WI38 (cell line): ENCODE data around the gene LEKR1.

Source experiments
- H3K4me3 ChIP-seq: 2 replicates; pipeline ENCODE4 v1.5.1; 2011; ENCODE audit warnings: low read depth, mild to moderate bottlenecking, control low read depth, low read length
- TF ChIP-seq, protein P1 (sequence below): IDR thresholded peaks from 2 replicates; pipeline ENCODE4 v1.5.1; 2012; ENCODE audit warnings: low read depth, mild to moderate bottlenecking, control low read depth, low read length

LEKR1 gene

DNA sequence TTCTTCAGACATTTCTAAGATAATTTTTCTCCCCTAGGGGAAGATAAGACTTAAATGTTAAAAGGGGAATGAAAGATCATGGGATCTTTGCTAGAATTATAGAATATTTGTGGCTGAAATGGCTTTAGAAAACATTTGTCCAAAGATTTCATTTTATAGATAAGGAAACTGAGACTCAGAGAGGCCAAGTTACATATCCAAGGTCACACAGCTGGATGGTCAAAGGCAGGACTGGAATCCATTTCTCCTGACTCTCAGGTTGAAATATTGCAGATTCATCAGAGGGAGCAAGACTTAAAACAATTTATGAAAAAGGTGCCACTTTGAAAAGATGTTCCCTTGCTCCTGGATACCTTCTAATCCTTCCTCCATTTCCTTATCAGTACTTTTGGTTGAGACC is 19.5 kb upstream of the LEKR1 start:
- TF ChIP-seq, protein P1, sequence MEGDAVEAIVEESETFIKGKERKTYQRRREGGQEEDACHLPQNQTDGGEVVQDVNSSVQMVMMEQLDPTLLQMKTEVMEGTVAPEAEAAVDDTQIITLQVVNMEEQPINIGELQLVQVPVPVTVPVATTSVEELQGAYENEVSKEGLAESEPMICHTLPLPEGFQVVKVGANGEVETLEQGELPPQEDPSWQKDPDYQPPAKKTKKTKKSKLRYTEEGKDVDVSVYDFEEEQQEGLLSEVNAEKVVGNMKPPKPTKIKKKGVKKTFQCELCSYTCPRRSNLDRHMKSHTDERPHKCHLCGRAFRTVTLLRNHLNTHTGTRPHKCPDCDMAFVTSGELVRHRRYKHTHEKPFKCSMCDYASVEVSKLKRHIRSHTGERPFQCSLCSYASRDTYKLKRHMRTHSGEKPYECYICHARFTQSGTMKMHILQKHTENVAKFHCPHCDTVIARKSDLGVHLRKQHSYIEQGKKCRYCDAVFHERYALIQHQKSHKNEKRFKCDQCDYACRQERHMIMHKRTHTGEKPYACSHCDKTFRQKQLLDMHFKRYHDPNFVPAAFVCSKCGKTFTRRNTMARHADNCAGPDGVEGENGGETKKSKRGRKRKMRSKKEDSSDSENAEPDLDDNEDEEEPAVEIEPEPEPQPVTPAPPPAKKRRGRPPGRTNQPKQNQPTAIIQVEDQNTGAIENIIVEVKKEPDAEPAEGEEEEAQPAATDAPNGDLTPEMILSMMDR, result no peak
- no peak overlapping the region for H3K4me3 ChIP-seq

DNA sequence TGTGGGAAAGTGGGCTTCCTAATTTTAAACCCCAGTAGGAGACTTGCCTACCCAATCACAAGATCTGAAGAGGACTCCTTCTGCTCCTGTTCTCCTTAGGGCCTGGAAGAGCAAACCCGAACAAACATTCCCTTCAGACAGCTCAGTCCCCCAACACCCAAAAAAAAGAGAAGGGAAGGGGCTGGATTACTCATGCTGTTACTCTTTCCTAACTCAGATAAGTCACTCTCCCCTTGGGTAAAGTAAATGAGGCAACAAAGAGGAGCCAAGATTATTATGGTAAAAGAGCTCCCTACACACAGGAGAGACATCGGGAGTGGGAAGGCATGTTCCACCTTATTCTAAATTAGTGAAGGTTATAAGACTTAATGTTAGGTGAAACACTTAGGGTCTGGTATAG is 18.1 kb upstream of the LEKR1 start:
- TF ChIP-seq, protein P1, result no peak
- H3K4me3 ChIP-seq, result no peak overlapping the region

DNA sequence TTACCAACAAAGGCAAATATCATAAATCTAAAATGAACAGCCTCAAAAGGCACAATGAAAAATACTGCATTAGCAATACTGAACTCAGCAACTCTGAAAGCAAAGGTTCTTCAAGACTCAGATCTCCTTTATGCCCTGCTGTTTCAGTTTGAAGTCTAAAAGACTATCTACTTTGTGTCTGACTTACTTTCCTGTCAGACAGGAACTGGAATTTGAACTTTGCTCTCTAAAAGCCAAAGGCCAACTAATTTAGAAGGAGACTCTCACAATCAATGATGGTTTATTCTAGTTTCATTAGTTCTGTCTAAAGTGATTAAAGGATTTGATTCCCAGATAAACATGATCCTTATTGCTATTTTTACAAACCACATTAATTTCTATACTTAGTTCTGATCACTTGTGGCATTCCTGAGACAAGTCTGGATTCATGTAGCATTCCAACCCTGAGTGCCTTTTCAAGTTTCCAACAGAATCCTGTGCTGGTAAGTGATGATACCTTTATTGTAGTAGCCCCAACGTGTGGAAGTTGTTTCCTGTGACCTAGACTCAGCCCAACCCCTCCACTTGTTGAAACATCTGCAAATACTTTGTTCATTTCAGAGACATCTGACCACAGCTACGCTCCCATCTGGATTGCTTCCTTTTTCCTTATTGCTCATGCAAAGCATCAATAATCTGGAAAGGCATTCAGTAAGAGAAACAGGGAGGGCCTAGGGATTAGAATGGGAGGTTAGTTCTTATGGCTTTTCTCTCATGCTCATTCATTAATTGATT is 14.9 kb upstream of the LEKR1 start:
- TF ChIP-seq, protein P1, result no peak
- no peak overlapping the region for H3K4me3 ChIP-seq

DNA sequence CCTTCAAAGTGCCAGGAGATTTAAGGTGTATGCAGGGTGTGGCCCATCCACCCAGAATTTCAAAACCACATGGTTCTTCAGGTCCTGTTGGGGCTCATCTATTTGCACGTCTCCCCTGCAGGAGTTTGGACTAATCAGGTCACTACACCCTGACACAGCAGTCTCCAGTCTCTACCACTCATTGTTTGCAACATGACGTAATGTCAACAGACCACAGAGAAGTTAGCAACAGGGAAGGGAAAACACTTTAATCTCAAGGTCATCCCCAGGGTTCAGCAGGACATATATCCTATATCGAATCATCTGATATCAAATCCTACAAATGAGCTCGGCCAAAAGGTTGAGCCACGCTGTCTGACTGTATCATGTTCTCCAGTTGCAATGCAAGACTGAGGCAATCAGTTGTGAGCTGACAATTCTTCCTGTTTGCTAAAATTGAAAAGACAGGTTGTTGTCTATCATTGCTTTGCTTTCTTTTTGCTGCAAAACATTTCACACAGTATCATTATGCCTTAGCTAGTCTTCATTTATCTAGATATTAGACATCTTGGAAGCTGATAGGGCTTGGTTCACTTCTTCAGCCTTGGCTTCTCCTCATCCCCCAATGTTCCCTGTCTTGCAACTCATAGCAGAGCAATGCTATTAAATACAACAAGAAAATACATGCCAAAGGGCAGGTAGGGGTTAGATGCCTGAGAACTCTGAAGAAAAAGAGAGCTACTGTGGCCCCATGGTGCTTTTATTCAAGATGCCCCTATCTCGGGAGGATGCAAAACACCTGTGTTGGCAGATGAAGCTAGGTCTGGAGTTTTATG is 13.4 kb upstream of the LEKR1 start:
- H3K4me3 ChIP-seq, result no peak overlapping the region
- TF ChIP-seq, protein P1, result no peak

DNA sequence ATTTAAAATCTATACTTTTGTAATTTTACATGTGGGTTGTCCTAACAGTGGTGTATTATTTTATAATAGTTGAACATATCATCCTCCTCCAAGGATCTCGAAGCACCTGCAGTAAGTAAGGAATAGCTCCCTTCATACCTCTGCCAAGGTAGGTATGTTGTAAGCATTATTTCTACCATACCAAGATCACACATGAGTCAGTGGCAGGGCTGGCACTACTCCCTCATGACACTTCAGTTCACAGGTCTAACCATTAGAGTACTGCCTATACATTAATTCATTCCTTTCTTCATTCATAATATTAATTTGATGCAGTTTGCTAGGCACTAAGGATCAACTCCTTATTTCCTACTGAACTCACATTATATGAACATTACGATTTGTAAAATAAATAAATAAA is 11.9 kb upstream of the LEKR1 start:
- H3K4me3 ChIP-seq, result no peak overlapping the region
- TF ChIP-seq, protein P1, result no peak

DNA sequence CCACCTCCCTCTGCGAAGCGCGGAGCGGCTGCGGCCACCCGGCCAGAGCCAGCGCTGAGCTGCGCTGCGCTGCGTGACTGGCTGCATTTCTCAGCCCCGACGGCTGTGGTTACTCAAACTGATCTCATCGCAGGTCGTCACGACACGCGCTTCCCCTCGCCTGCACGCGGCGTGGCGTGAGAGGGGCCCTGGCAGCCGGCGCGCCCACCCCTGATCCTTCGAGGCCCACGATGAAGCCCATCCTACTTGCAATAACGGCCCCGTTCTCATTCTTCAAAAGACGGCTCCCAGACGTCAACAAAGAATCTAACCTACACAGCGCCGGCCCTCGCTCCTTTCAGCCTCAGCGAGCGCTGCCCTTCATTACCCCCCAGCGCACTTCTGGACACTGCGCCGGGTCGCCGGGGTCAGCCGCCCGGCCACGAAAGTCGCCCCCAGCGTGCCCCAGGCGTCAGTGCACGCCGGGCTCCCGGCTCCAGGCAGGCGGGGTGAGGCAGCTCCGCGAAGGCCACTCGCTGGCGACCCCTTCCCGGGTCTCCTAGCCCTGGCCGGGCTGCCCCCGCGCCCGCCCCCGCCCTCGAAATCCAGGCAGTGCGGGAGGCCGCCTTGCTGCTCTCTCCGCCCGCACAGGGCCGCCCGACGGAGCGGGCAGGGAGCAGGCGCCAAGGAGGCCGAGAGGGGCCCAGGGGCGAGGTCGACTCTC is 9.9 kb upstream of the LEKR1 start:
- H3K4me3 ChIP-seq, result peak overlapping the region; percentile 46
- TF ChIP-seq, protein P1, result no peak
